Measurements from ENCODE around the gene UNK. TPM values are rescaled to one million over a fixed set of nuclear protein-coding genes. Genes with fewer than 3 reads are reported as not detected.
A peak's percentile ranks its signal among the peaks of the same experiment; 100 is the strongest.

UNK gene
- total and polyA plus RNA-seq, 2 donors (not counting 1 experiment from before 2014, with no cell fraction given) = 35.5 to 70.3 TPM

DNA sequence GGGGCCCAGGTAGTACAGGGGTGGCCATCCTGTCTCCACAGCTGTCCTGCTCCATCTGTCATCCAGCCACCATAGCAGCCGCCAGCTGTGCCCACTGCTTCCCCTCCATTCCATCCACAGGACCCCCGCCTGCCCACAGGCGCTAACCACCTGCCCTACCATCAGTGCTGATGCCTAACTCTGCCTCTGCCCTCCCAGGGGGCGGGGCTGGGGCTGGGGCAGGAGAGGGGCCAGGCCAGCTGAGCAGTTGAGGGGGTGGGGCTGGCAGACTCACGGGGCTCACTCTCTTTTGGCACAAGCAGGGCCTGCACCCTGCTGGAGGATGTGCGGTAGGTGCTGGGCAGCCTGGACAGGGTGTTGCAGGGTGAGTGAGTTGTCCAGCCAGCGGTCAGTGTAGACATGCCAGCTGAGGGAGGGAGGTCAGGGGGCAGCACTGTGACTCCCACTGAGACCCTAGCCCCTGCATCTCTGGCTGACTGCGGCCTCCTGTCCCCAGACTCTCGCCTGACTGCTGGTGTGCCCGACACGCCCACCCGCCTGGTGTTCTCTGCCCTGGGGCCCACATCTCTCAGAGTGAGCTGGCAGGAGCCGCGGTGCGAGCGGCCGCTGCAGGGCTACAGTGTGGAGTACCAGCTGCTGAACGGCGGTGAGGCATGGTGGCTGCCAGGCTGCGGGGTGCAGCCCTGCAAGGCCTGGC lies 29.3 kb upstream of the UNK start:
- TF ChIP-seq EZH2 (IDR thresholded peaks at IDR 0.05; ENCODE audit: borderline replicate concordance, insufficient read depth, low read depth, low read length, poor library complexity, severe bottlenecking) = no peak
- TF ChIP-seq, protein P1, sequence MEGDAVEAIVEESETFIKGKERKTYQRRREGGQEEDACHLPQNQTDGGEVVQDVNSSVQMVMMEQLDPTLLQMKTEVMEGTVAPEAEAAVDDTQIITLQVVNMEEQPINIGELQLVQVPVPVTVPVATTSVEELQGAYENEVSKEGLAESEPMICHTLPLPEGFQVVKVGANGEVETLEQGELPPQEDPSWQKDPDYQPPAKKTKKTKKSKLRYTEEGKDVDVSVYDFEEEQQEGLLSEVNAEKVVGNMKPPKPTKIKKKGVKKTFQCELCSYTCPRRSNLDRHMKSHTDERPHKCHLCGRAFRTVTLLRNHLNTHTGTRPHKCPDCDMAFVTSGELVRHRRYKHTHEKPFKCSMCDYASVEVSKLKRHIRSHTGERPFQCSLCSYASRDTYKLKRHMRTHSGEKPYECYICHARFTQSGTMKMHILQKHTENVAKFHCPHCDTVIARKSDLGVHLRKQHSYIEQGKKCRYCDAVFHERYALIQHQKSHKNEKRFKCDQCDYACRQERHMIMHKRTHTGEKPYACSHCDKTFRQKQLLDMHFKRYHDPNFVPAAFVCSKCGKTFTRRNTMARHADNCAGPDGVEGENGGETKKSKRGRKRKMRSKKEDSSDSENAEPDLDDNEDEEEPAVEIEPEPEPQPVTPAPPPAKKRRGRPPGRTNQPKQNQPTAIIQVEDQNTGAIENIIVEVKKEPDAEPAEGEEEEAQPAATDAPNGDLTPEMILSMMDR (IDR thresholded peaks at IDR 0.05) = no peak
- CTCF ChIA-PET = interaction anchor here (1.3 to 4.9 kb wide), 2 partner anchors 8 to 123 kb away, joined by 3 to 87 read pairs; partner anchors contain the start of genes GALK1 and SMIM5
- Histone ChIP-seq H3K4me1 (ENCODE audit: control insufficient read depth in 2 of 2, insufficient read depth in 2 of 2, low read length in 2 of 2) (peaks cover 6 to 18% of the 10 kb centered on the region in 2 donors), H4K20me1 (ENCODE audit: control insufficient read depth, insufficient read depth, low read length, poor library complexity, severe bottlenecking) (no peaks in the 10 kb centered on the region), H3K4me2 (replicated peaks; ENCODE audit: low read depth, low read length, poor library complexity, severe bottlenecking) (no peak overlapping the region), H3K27ac (ENCODE audit: low read length in 2 of 2) (no peak overlapping the region), H3K27me3 (replicated peaks in 1 of 4; ENCODE audit: control extremely low read depth in 1 of 4, control insufficient read depth in 3 of 4, insufficient read depth in 4 of 4, low read length in 3 of 4) (no peaks in the 10 kb centered on the region), H3K36me3 (replicated peaks in 1 of 2; ENCODE audit: control extremely low read depth in 1 of 2, control insufficient read depth in 1 of 2, extremely low read depth in 1 of 2, insufficient read depth in 2 of 2, low read length in 1 of 2) (peaks cover 0 to 7% of the 10 kb centered on the region in 2 experiments), H3K9me3 (ENCODE audit: control extremely low read depth in 1 of 3, control insufficient read depth in 2 of 3, insufficient read depth in 1 of 3, low read length in 2 of 3) (no peaks in the 10 kb centered on the region), H3K9ac (ENCODE audit: low read length) (no peak overlapping the region), H3K79me2 (ENCODE audit: control insufficient read depth, insufficient read depth, low read length) (peaks cover 3% of the 10 kb centered on the region), H3K4me3 (ENCODE audit: control extremely low read depth in 1 of 5, extremely low read depth in 1 of 5, insufficient read depth in 1 of 5, low read depth in 2 of 5, low read length in 4 of 5) (no peak overlapping the region), H2AFZ (ENCODE audit: insufficient read depth, low read depth, low read length, poor library complexity, severe bottlenecking) (no peak overlapping the region)
- Mint-ChIP-seq H3K4me3 (peak overlapping the region; percentile 75), H3K27ac (no peak overlapping the region), H3K27me3 (no peaks in the 10 kb centered on the region), H3K4me1 (peaks cover 16% of the 10 kb centered on the region), H3K9me3 (ENCODE audit: insufficient read depth) (no peaks in the 10 kb centered on the region)
- DNase-seq = peak; percentile 28
- no peak for ATAC-seq (ENCODE audit: low read depth)
- POLR2A ChIA-PET = interaction anchor here (0.5 to 3.4 kb wide), 3 partner anchors 10 to 185 kb away, joined by 3 to 23 read pairs (median 4); partner anchors contain the start of gene GALK1
- intact Hi-C loops (cut with micrococcal nuclease) = loop anchor here (10.0 kb wide), 1 partner anchor 249 kb away; the partner anchor contains the start of gene CDK3
- 73% methylated on average over 16 of the region's 20 CpGs for WGBS (ENCODE audit: insufficient coverage)

DNA sequence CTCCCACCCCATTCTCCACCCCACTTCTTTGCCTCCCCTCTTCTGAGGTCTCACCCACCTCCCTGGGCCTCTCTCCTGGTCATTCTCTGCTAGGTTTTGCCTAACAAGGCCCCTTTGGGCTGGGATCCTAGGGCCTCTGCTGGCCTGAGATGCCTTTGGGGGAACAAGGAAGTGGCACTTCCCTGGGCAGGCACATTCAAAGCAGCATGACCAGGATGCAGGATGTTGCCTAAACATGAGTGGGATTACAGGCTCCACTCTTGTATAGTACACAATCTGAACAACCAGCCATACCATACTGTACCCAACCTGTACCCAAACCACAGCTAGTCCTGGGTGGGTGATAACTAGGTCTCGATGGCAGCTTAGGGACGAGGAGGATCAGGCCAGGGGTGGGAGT lies 28.6 kb upstream of the UNK start:
- Histone ChIP-seq H3K79me2 (ENCODE audit: control insufficient read depth, insufficient read depth, low read length) (peaks cover 3% of the 10 kb centered on the region), H3K27ac (ENCODE audit: low read length in 2 of 2) (no peak overlapping the region), H2AFZ (ENCODE audit: insufficient read depth, low read depth, low read length, poor library complexity, severe bottlenecking) (no peak overlapping the region), H3K36me3 (replicated peaks in 1 of 2; ENCODE audit: control extremely low read depth in 1 of 2, control insufficient read depth in 1 of 2, extremely low read depth in 1 of 2, insufficient read depth in 2 of 2, low read length in 1 of 2) (peaks cover 0 to 7% of the 10 kb centered on the region in 2 experiments), H3K9me3 (ENCODE audit: control extremely low read depth in 1 of 3, control insufficient read depth in 2 of 3, insufficient read depth in 1 of 3, low read length in 2 of 3) (no peaks in the 10 kb centered on the region), H3K4me3 (ENCODE audit: control extremely low read depth in 1 of 5, extremely low read depth in 1 of 5, insufficient read depth in 1 of 5, low read depth in 2 of 5, low read length in 4 of 5) (no peak overlapping the region), H3K9ac (ENCODE audit: low read length) (no peak overlapping the region), H4K20me1 (ENCODE audit: control insufficient read depth, insufficient read depth, low read length, poor library complexity, severe bottlenecking) (no peaks in the 10 kb centered on the region), H3K4me2 (replicated peaks; ENCODE audit: low read depth, low read length, poor library complexity, severe bottlenecking) (no peak overlapping the region), H3K27me3 (replicated peaks in 1 of 4; ENCODE audit: control extremely low read depth in 1 of 4, control insufficient read depth in 3 of 4, insufficient read depth in 4 of 4, low read length in 3 of 4) (no peaks in the 10 kb centered on the region), H3K4me1 (ENCODE audit: control insufficient read depth in 2 of 2, insufficient read depth in 2 of 2, low read length in 2 of 2) (peaks cover 6 to 18% of the 10 kb centered on the region in 2 donors)
- Mint-ChIP-seq H3K4me1 (peaks cover 16% of the 10 kb centered on the region), H3K4me3 (no peak overlapping the region), H3K27me3 (no peaks in the 10 kb centered on the region), H3K27ac (no peak overlapping the region), H3K9me3 (ENCODE audit: insufficient read depth) (no peaks in the 10 kb centered on the region)
- ChIA-PET POLR2A (interaction anchor here (1.0 kb wide), 1 partner anchor 20 kb away, joined by 4 read pairs; no protein-coding TSS in a partner anchor), CTCF (interaction anchor here (0.9 kb wide), 1 partner anchor 8 kb away, joined by 3 read pairs; no protein-coding TSS in a partner anchor)
- intact Hi-C loops (cut with micrococcal nuclease) = loop anchor here (10.0 kb wide), 1 partner anchor 249 kb away; the partner anchor contains the start of gene CDK3
- ATAC-seq (ENCODE audit: low read depth) (no peak), DNase-seq (no peak)
- 93% methylated on average over 2 of the region's 2 CpGs for WGBS (ENCODE audit: insufficient coverage)
- TF ChIP-seq, protein P1 (IDR thresholded peaks at IDR 0.05) = no peak
- TF ChIP-seq EZH2 (IDR thresholded peaks at IDR 0.05; ENCODE audit: borderline replicate concordance, insufficient read depth, low read depth, low read length, poor library complexity, severe bottlenecking) = no peak

Data from B cell (primary cell).